ENCODE measurements around the gene GATA3.

DNA sequence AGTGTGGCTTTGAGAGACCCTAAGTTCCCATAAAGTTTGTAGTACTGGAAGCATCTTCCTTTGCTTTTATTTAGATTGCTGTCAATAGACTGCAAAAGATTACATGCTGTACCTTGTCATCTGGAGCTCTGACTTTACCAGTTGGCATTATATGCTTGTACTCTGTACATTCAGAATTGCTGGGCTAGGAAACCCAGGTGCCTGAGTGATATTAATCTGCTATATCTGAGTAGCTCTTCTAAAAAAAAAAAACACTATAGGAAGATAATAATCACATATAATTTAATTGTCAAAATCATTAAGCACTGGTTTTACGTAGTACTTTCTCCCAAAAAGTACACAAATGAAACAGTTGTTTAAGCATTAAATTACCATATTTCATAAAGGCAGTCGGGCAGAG lies 12.3 kb downstream of the GATA3 start:
- TF ChIP-seq, protein P1, sequence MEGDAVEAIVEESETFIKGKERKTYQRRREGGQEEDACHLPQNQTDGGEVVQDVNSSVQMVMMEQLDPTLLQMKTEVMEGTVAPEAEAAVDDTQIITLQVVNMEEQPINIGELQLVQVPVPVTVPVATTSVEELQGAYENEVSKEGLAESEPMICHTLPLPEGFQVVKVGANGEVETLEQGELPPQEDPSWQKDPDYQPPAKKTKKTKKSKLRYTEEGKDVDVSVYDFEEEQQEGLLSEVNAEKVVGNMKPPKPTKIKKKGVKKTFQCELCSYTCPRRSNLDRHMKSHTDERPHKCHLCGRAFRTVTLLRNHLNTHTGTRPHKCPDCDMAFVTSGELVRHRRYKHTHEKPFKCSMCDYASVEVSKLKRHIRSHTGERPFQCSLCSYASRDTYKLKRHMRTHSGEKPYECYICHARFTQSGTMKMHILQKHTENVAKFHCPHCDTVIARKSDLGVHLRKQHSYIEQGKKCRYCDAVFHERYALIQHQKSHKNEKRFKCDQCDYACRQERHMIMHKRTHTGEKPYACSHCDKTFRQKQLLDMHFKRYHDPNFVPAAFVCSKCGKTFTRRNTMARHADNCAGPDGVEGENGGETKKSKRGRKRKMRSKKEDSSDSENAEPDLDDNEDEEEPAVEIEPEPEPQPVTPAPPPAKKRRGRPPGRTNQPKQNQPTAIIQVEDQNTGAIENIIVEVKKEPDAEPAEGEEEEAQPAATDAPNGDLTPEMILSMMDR (IDR thresholded peaks at IDR 0.05), result no peak
- no peak for TF ChIP-seq POLR2A (IDR thresholded peaks at IDR 0.05)

Measured in lower leg skin (tissue), 3 donors.